ENCODE measurements around the gene FXYD5. TPM values are rescaled to one million over a fixed set of nuclear protein-coding genes. Genes with fewer than 3 reads are reported as not detected.

The FXYD5 gene
- total and polyA plus RNA-seq, 7 donors: 18.5 to 102 (median 27.0) TPM

- intact Hi-C loops (cut with DNase I): loop anchor here (2.0 kb wide), 1 partner anchor 19 kb away; the partner anchor contains the start of gene FXYD3
- Histone ChIP-seq H3K4me3 (peak overlapping the region; percentile 17 to 39 (median 36)), H3K9me3 (no peaks in the 10 kb centered on the region), H3K36me3 (no peaks in the 10 kb centered on the region), H3K27me3 (peaks cover 4 to 22% (median 6%) of the 10 kb centered on the region in 3 donors), H3K27ac (peak overlapping the region; percentile 71 to 84 (median 79)), H3K4me1 (peaks cover 0 to 26% (median 12%) of the 10 kb centered on the region in 4 donors)
- WGBS, 2 donors: 79 to 85% methylated on average over 11 of the region's 11 CpGs
- no peak for TF ChIP-seq CTCF (IDR thresholded peaks at IDR 0.05)
- TF ChIP-seq POLR2AphosphoS5 (IDR thresholded peaks at IDR 0.05): no peak
- no peak for TF ChIP-seq EP300 (IDR thresholded peaks at IDR 0.05)
- no peak for TF ChIP-seq POLR2A (IDR thresholded peaks at IDR 0.05)
- DNase-seq: no peak
These were observed 20.7 kb upstream of the FXYD5 start for GRCh38 chr19:35133826-35134225.

GRCh38 chr19:35134601-35135242, 19.8 kb upstream of the FXYD5 start, which contains the start of gene LGI4:
TSS of gene LGI4 (minus strand) at chr19:35135059. CDS start at chr19:35134680, 379 bp downstream.
- H3K9me3 ChIP-seq: no peaks in the 10 kb centered on the region
- no peaks in the 10 kb centered on the region for H3K36me3 ChIP-seq
- H3K27me3 ChIP-seq: peaks cover 7 to 31% (median 10%) of the 10 kb centered on the region in 3 donors
- 81% methylated on average over 15 of the region's 15 CpGs for WGBS, 2 donors
- H3K4me3 ChIP-seq: peak within 1 kb of the TSS; percentile 17 to 39 (median 36)
- H3K27ac ChIP-seq: peak within 1 kb of the TSS; percentile 71 to 84 (median 79)
- intact Hi-C loops (cut with DNase I): loop anchor here (2.0 kb wide), 1 partner anchor 20 kb away; the partner anchor contains the start of gene FXYD3
- peaks cover 0 to 26% (median 15%) of the 10 kb centered on the region in 4 donors for H3K4me1 ChIP-seq
- no peak for DNase-seq
- TF ChIP-seq CTCF (IDR thresholded peaks at IDR 0.05): no peak
- peak in 2 of 4 donors; percentile 28 to 37 for TF ChIP-seq POLR2AphosphoS5 (IDR thresholded peaks at IDR 0.05)
- no peak for TF ChIP-seq EP300 (IDR thresholded peaks at IDR 0.05)
- no peak for TF ChIP-seq POLR2A (IDR thresholded peaks at IDR 0.05)

- H3K27ac ChIP-seq: peak overlapping the region; percentile 71 to 84 (median 79)
- H3K9me3 ChIP-seq: no peaks in the 10 kb centered on the region
- peaks cover 12 to 38% (median 13%) of the 10 kb centered on the region in 3 donors for H3K27me3 ChIP-seq
- WGBS, 2 donors: 1 to 2% methylated on average over 7 of the region's 7 CpGs
- no peaks in the 10 kb centered on the region for H3K36me3 ChIP-seq
- peak; percentile 90 for DNase-seq
- TF ChIP-seq CTCF (IDR thresholded peaks at IDR 0.05): peak; percentile 80 to 95 (median 87)
- peak in 2 of 4 donors; percentile 4 to 25 for TF ChIP-seq POLR2AphosphoS5 (IDR thresholded peaks at IDR 0.05)
- peak in 1 of 4 donors; percentile 38 for TF ChIP-seq EP300 (IDR thresholded peaks at IDR 0.05)
- no peak for TF ChIP-seq POLR2A (IDR thresholded peaks at IDR 0.05)
- H3K4me1 ChIP-seq: peaks cover 0 to 32% (median 21%) of the 10 kb centered on the region in 4 donors
- intact Hi-C loops (cut with DNase I): loop anchor here (2.0 kb wide), 1 partner anchor 21 kb away; the partner anchor contains the start of gene FXYD3
- H3K4me3 ChIP-seq: peak overlapping the region; percentile 17 to 39 (median 36)
These were observed 19.1 kb upstream of the FXYD5 start for GRCh38 chr19:35135389-35135909.

GRCh38 chr19:35136231-35136630, 18.3 kb upstream of the FXYD5 start:
- H3K4me3 ChIP-seq: no peak overlapping the region
- peaks cover 13 to 45% (median 19%) of the 10 kb centered on the region in 3 donors for H3K27me3 ChIP-seq
- DNase-seq: no peak
- H3K36me3 ChIP-seq: no peaks in the 10 kb centered on the region
- intact Hi-C loops (cut with DNase I): no loop called here
- 79 to 84% methylated on average over 11 of the region's 11 CpGs for WGBS, 2 donors
- peaks cover 0 to 37% (median 25%) of the 10 kb centered on the region in 4 donors for H3K4me1 ChIP-seq
- TF ChIP-seq POLR2A (IDR thresholded peaks at IDR 0.05) (no peak), EP300 (IDR thresholded peaks at IDR 0.05) (no peak), POLR2AphosphoS5 (IDR thresholded peaks at IDR 0.05) (no peak), CTCF (IDR thresholded peaks at IDR 0.05) (no peak)
- H3K9me3 ChIP-seq: no peaks in the 10 kb centered on the region
- H3K27ac ChIP-seq: peak overlapping the region; percentile 23 to 84 (median 68)
